ENCODE results near the gene SHH.

Gene SHH

DNA sequence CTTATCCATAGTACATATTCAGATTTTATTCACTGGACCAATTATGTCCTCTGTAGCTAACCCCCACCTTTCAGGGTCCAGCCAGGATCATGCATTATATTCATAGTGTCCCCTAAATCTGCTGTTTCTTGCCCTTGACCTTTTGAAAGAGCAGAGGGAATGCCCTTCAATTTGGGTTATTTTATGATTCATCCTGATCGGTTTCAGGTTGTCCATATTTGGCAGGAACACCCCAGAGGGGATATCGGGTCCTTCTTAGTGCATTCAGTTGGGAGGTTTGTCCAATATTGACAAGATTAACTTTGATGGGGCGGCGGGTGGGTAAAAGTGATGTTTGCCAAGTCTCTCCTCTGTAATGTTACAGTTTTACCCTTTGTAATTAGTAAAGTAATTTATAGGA lies 60.9 kb downstream of the SHH start:
- Histone ChIP-seq H4K20me1 (ENCODE audit: low read depth, low read length) (peaks cover 14% of the 10 kb centered on the region; the same call in 1 of the 2 replicates), H3K4me2 (ENCODE audit: low read depth, low read length, poor library complexity, severe bottlenecking) (peak overlapping the region; percentile 55)
- no peak for TF ChIP-seq EZH2phosphoT487 (conservative IDR thresholded peaks at IDR 0.05; ENCODE audit: low read length)
- TF ChIP-seq, protein P1, sequence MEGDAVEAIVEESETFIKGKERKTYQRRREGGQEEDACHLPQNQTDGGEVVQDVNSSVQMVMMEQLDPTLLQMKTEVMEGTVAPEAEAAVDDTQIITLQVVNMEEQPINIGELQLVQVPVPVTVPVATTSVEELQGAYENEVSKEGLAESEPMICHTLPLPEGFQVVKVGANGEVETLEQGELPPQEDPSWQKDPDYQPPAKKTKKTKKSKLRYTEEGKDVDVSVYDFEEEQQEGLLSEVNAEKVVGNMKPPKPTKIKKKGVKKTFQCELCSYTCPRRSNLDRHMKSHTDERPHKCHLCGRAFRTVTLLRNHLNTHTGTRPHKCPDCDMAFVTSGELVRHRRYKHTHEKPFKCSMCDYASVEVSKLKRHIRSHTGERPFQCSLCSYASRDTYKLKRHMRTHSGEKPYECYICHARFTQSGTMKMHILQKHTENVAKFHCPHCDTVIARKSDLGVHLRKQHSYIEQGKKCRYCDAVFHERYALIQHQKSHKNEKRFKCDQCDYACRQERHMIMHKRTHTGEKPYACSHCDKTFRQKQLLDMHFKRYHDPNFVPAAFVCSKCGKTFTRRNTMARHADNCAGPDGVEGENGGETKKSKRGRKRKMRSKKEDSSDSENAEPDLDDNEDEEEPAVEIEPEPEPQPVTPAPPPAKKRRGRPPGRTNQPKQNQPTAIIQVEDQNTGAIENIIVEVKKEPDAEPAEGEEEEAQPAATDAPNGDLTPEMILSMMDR (IDR thresholded peaks at IDR 0.05; ENCODE audit: insufficient read depth, low read length, poor library complexity, severe bottlenecking), result no peak

DNA sequence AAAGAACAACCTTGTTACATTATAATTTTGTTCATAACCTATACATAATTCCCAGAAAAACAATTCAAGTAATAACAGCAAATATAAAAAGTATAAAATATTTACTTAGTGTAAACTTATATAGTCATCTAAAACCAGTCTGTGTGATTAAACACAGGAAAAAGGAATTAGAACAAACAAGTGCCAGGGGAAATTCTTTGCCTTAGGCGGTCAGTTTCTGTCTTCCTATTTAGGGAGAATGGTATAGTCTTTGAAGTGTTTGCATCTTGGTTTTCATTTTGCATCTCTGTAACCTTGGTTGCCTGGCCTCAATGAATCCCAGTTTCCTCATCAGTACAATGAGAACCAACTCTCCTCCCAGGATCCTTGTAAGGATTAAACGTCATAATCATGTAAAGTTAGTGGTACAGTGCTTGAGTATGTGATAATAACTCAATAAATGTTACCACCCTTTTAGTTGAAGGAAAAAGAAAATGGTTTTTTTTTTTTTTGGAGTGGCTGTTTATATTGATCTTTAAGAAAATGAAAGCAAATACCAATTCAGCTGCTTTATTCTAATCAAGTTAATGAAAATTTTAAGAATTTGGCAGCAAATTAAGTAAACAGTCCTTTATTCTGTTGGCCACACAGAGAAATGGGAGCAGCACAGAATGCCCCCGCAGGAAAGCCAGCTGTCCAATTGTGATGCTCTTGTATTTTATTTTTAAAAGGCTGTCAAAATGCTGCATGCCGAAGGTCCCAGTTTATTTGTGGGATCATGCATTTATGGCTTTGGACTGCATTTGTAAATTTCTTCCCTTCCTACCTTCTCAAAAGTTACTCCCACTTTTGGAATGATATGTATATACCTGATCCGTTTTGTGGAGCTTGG lies 61.8 kb downstream of the SHH start:
- Histone ChIP-seq H3K79me2 (ENCODE audit: insufficient read depth, low read length) (peaks cover 92% of the 10 kb centered on the region), H3K9me3 (ENCODE audit: insufficient read depth, low read length) (no peaks in the 10 kb centered on the region), H2AFZ (ENCODE audit: low read depth, low read length, severe bottlenecking) (no peak overlapping the region), H3K36me3 (ENCODE audit: low read length) (peaks cover 15% of the 10 kb centered on the region; the same call in 1 of the 2 replicates), H3K4me3 (ENCODE audit: insufficient read depth, low read length, poor library complexity, severe bottlenecking) (no peak overlapping the region), H3K9me2 (replicated peaks; ENCODE audit: insufficient read depth, low read length) (no peaks in the 10 kb centered on the region), H4K20me1 (ENCODE audit: low read depth, low read length) (peaks cover 14% of the 10 kb centered on the region; the same call in 1 of the 2 replicates), H3F3A (ENCODE audit: insufficient read depth) (peaks cover 10% of the 10 kb centered on the region; the same call in 1 of the 2 replicates), H3K9ac (ENCODE audit: low read length) (no peak overlapping the region), H3K4me2 (ENCODE audit: low read depth, low read length, poor library complexity, severe bottlenecking) (peak overlapping the region; percentile 55), H3K27ac (ENCODE audit: low read depth, low read length) (no peak overlapping the region), H3K27me3 (ENCODE audit: low read length) (no peaks in the 10 kb centered on the region)
- no peak for TF ChIP-seq EZH2phosphoT487 (conservative IDR thresholded peaks at IDR 0.05; ENCODE audit: low read length)
- TF ChIP-seq, protein P1 (IDR thresholded peaks at IDR 0.05; ENCODE audit: insufficient read depth, low read length, poor library complexity, severe bottlenecking), result no peak

More for the DNA sequence above, 60.9 kb downstream of the SHH start:
- Histone ChIP-seq H3K79me2 (ENCODE audit: insufficient read depth, low read length) (peaks cover 99% of the 10 kb centered on the region), H3F3A (ENCODE audit: insufficient read depth) (peaks cover 9% of the 10 kb centered on the region; the same call in 1 of the 2 replicates), H3K4me3 (ENCODE audit: insufficient read depth, low read length, poor library complexity, severe bottlenecking) (no peak overlapping the region), H3K27me3 (ENCODE audit: low read length) (no peaks in the 10 kb centered on the region), H3K9me2 (replicated peaks; ENCODE audit: insufficient read depth, low read length) (no peaks in the 10 kb centered on the region), H3K9ac (ENCODE audit: low read length) (no peak overlapping the region; the same call in 1 of the 2 replicates), H3K36me3 (ENCODE audit: low read length) (peaks cover 10% of the 10 kb centered on the region; the same call in 1 of the 2 replicates), H3K9me3 (ENCODE audit: insufficient read depth, low read length) (no peaks in the 10 kb centered on the region), H2AFZ (ENCODE audit: low read depth, low read length, severe bottlenecking) (no peak overlapping the region), H3K27ac (ENCODE audit: low read depth, low read length) (no peak overlapping the region)
